Heart right ventricle (tissue), 16 donors: Measurements from ENCODE around the gene PPP4R1. TPM values are rescaled to one million over a fixed set of nuclear protein-coding genes. Genes with fewer than 3 reads are reported as not detected.
A peak's percentile ranks its signal among the peaks of the same experiment; 100 is the strongest.

Experiments used
- ATAC-seq, 8 donors: fragments of 200-7000 bp; cut with Tn5 transposase; one replicate each; pipeline ENCODE4 v1.9.1; 2020; ENCODE audit warnings: mild to moderate bottlenecking in 8 of 8, moderate library complexity in 8 of 8, moderate number of reproducible peaks in 1 of 8
- DNase-seq, 2 donors: peaks; one replicate each; pipeline ENCODE4 v3.0.0-alpha.2; 2020
- H3K27ac ChIP-seq, 10 donors: fragments of 200-600 bp; sonication (generic) in 2 of 10; one replicate each; pipeline versions ENCODE4 v1.5.0 to v1.8.0; 2020 to 2022; ENCODE audit warnings: mild to moderate bottlenecking in 3 of 10
- H3K27me3 ChIP-seq, 7 donors: fragments of 200-600 bp; one replicate each; pipeline ENCODE4 v1.8.0; 2021 to 2022; ENCODE audit warnings: mild to moderate bottlenecking in 2 of 7
- H3K36me3 ChIP-seq, 9 donors: fragments of 200-600 bp; sonication (generic) in 1 of 9; one replicate each; pipeline versions ENCODE4 v1.5.0 to v1.8.0; 2020 to 2022; ENCODE audit warnings: mild to moderate bottlenecking in 2 of 9
- H3K4me1 ChIP-seq, 9 donors: fragments of 200-600 bp; sonication (generic) in 1 of 9; one replicate each; pipeline versions ENCODE4 v1.5.0 to v1.8.0; 2020 to 2022; ENCODE audit warnings: mild to moderate bottlenecking in 4 of 9
- H3K4me3 ChIP-seq, 10 donors: fragments of 200-600 bp; sonication (generic) in 2 of 10; one replicate each; pipeline versions ENCODE4 v1.5.0 to v1.8.0; 2020 to 2022; ENCODE audit warnings: mild to moderate bottlenecking in 7 of 10, moderate library complexity in 2 of 10
- H3K9me3 ChIP-seq, 11 donors: fragments of 200-600 bp in 10 of 11; sonication (generic) in 2 of 11; one replicate each; pipeline versions ENCODE4 v1.5.0 to v1.8.0; 2013 to 2022; ENCODE audit warnings: mild to moderate bottlenecking in 2 of 11, control low read depth in 1 of 11, moderate library complexity in 1 of 11
- CTCF ChIP-seq, 9 donors: fragments of 200-600 bp; sonication (generic) in 2 of 9; IDR thresholded peaks; one replicate each; pipeline versions ENCODE4 v1.5.0 to v1.8.0; 2021 to 2022; ENCODE audit warnings: antibody characterized with exemption in 9 of 9, mild to moderate bottlenecking in 5 of 9, moderate library complexity in 1 of 9
- WGBS, 2 donors: extraction: QIAGEN DNeasy Blood & Tissue Kit; methylation state at CpG; one replicate each; pipeline ENCODE4 v1.1.7; 2013; ENCODE audit warnings: inconsistent platforms in 1 of 2; 5-methylcytosine and 5-hydroxymethylcytosine counted together
- intact Hi-C, 10 donors: fragments of 100-400 bp; cut with DNase I; formaldehyde crosslinking; loops; one replicate each; pipeline versions ENCODE4 v1.11.1 to v1.14.2; 2022
- polyA plus RNA-seq, 2 donors: library from polyadenylated mRNA; stranded (reverse); fragments of 200-250 nt; gene quantifications; one replicate each; pipeline ENCODE4 v1.2.3, GENCODE V29; 2013
- total RNA-seq, 10 donors: library from RNA; stranded (reverse); fragmentation: NEBNext Ultra II Directional in 3 of 10; extraction: Animal tissue kit (Norgen Biotek cat#: 25700) in 3 of 10; gene quantifications; one replicate each; pipeline versions ENCODE4 v1.2.1 to v1.2.4, GENCODE V29; 2021 to 2023
- donor health status: Arrhythmogenic right ventricular cardiomyopathy.
- donor health status: ischemic (EF 13 %, LVEDD 7.1; RV severe dilation, severe dysfunction).
- donor health status: healthy with polysubstance abuse.
- donor health status: DM: no; HTN: yes; CAD: no.
- donor health status: DM: no; HTN: no; CAD: no.
- donor health status: ischemic (EF 25% LVEDD 6.9; RV normal size, moderate dysfunction).
- donor health status: ischemic (EF 25% LVEDD 5.7; RV mildly dilated, moderate dysfunction).
- donor health status: healthy.
- donor health status: DM: yes; HTN: yes; CAD: no.
- donor health status: Ischemic cardiomyopathy.
- donor health status: ischemic (EF 35%, LVEDD 5.7; RV mildly dilated, moderate dysfunction).
- donor health status: nonischemic (EF 11% LVEDD 7.7; RV severe dilation, severe dysfunction).
- donor health status: DM: yes; HTN: yes; CAD: no.
- donor health status: PGD.
- donor health status: ischemic (EF 29% LVEDD 5.4; RV normal size, mild dysfunction).
- donor health status: nonischemic (EF 23%, LVEDD 6.1; RV moderate dilation, normal function).

The PPP4R1 gene
- total and polyA plus RNA-seq, 12 donors: 24.7 to 87.4 (median 60.4) TPM

GRCh38 chr18:9628984-9629383 is 14.6 kb upstream of the PPP4R1 start:
- Histone ChIP-seq H3K36me3 (no peaks in the 10 kb centered on the region), H3K9me3 (no peaks in the 10 kb centered on the region), H3K4me1 (peaks cover 0 to 6% (median 0%) of the 10 kb centered on the region in 9 donors), H3K27ac (no peak overlapping the region), H3K4me3 (no peak overlapping the region), H3K27me3 (no peaks in the 10 kb centered on the region)
- no peak for TF ChIP-seq CTCF (IDR thresholded peaks at IDR 0.05)
- intact Hi-C loops: no loop called here
- no peak for DNase-seq
- no peak for ATAC-seq
- WGBS, 2 donors: 96 to 98% methylated on average over 5 of the region's 5 CpGs

- H3K4me1 ChIP-seq: peaks cover 0 to 6% (median 0%) of the 10 kb centered on the region in 9 donors
- no peak for TF ChIP-seq CTCF (IDR thresholded peaks at IDR 0.05)
- H3K36me3 ChIP-seq: no peaks in the 10 kb centered on the region
- no peak overlapping the region for H3K27ac ChIP-seq
- ATAC-seq (no peak), DNase-seq (no peak)
- H3K27me3 ChIP-seq: no peaks in the 10 kb centered on the region
- intact Hi-C loops: no loop called here
- no peak overlapping the region for H3K4me3 ChIP-seq
- WGBS, 2 donors: 56 to 57% methylated on average over 3 of the region's 3 CpGs
- no peaks in the 10 kb centered on the region for H3K9me3 ChIP-seq
Observed at GRCh38 chr18:9627642-9628041, 13.3 kb upstream of the PPP4R1 start.

- DNase-seq (no peak), ATAC-seq (no peak)
- TF ChIP-seq CTCF (IDR thresholded peaks at IDR 0.05): no peak
- peak overlapping the region in 1 of 10 donors; percentile 24 for H3K27ac ChIP-seq
- WGBS, 2 donors: 55 to 64% methylated on average over 8 of the region's 8 CpGs
- H3K27me3 ChIP-seq: no peaks in the 10 kb centered on the region
- H3K36me3 ChIP-seq: no peaks in the 10 kb centered on the region
- H3K4me1 ChIP-seq: peaks cover 0 to 23% (median 10%) of the 10 kb centered on the region in 9 donors
- intact Hi-C loops: loop anchor here in 4 of 10 donors (10.0 kb wide), 3 partner anchors 55 to 905 kb away; partner anchors contain the start of genes VAPA (in 2 of the 4) and NAPG (in 1 of the 4)
- no peaks in the 10 kb centered on the region for H3K9me3 ChIP-seq
- no peak overlapping the region for H3K4me3 ChIP-seq
Observed at GRCh38 chr18:9619990-9620389, 5.6 kb upstream of the PPP4R1 start.

GRCh38 chr18:9619545-9619944 is 5.2 kb upstream of the PPP4R1 start:
- H3K27ac ChIP-seq: peak overlapping the region in 1 of 10 donors; percentile 24
- 40 to 63% methylated on average over 1 of the region's 1 CpG for WGBS, 2 donors
- ATAC-seq: no peak

More at GRCh38 chr18:9619545-9619944, 5.2 kb upstream of the PPP4R1 start:
- no peak for DNase-seq
- Histone ChIP-seq H3K9me3 (no peaks in the 10 kb centered on the region), H3K4me3 (no peak overlapping the region), H3K4me1 (peaks cover 0 to 24% (median 10%) of the 10 kb centered on the region in 9 donors), H3K27me3 (no peaks in the 10 kb centered on the region), H3K36me3 (no peaks in the 10 kb centered on the region)
- intact Hi-C loops: loop anchor here in 4 of 10 donors (10.0 kb wide), 3 partner anchors 55 to 905 kb away; partner anchors contain the start of genes VAPA (in 2 of the 4) and NAPG (in 1 of the 4)
- TF ChIP-seq CTCF (IDR thresholded peaks at IDR 0.05): no peak
